Stimulated activated CD4-positive, alpha-beta T cell treated with anti-CD3 and anti-CD28 coated beads, Interleukin-1b, Interleukin-23, amount 100 ng/mL, for 48 hours (primary cell): ENCODE measurements around the gene FYN.

Experiments
- DNase-seq: peaks from one replicate; pipeline ENCODE4 v3.0.0-alpha.2; 2020

The FYN gene

DNA sequence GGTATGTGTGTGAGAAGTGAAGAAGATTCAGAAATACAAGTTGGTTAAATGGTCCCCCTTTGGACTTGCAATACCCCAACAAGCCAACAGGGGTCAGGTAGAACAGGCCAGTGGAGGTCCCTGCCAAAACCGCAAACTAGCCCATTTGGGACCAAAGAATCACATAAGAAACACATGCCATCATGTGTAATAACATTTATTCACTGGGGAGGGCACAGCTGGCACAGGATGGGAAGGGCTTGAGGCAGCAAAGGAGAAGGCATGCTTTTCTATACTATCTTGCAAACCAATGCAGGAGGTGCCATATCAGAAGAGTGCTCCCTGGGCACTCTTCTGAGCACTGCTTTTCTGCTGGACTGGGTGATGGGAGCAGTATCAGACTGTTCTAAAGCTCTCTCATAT lies 151.5 kb downstream of the FYN start:
- DNase-seq, result peak; percentile 46

DNA sequence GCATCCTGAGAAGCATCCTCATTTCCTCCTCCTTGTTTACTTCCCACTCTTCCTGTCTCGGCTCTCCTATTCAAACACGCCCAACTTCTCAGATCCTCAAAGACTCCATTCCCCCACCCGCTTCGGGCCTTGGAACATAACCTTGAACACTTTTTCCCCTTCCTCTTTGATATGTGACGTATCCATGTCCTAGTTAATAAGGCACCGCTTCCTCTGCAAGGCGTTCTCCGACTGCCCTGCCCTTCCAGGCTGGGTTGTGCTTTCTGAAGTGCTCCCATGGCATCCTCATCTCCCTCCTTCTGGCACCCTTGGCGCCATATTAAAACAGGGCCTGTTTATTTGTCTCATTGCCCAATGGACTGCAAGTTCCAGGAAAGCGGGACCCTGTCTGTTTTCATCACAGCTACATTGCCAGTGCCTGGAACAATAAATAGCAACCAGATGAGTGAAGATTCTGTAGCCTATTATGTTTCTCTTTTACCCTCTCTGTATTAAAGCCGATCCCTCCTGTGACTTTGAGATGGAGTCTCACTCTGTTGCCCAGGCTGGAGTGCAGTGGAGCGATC lies 152.2 kb downstream of the FYN start:
- no peak for DNase-seq

DNA sequence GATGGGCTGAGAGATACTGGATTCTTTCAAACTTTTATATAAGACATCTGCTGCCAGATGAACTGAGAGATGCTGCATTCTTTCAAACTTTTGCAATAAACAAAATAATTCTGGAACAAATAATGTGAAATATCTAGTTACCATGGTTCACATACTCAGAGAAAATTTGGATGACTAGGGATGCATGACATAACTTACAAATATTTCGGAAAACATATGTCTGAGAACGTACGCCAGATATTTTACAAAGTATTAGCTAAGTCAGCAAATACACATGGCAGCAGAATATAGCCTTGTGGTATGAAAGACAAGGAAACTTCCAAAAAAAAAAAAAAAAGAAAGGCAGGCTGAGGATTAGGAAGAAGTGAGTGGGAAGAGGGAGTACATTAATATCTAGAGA lies 154.3 kb downstream of the FYN start:
- no peak for DNase-seq

DNA sequence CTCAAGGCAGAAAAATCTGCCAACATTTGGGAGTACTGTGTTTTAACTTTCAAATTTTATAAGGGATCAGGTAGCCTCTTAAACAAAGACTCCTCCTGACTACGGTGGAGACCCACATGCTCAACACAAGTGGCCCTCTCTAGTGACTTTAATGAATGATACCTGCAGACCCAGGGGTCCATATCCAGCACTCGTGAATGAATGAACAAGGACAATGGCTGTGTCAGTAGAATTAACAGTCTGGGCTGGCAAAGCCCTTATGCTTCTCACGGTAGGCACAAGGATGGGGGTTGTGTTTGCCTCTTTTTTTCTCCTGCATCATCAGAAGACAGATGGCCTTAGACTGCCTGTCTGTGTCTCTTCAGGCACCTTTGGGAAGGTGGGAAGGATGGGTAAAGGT lies 154.9 kb downstream of the FYN start:
- no peak for DNase-seq

DNA sequence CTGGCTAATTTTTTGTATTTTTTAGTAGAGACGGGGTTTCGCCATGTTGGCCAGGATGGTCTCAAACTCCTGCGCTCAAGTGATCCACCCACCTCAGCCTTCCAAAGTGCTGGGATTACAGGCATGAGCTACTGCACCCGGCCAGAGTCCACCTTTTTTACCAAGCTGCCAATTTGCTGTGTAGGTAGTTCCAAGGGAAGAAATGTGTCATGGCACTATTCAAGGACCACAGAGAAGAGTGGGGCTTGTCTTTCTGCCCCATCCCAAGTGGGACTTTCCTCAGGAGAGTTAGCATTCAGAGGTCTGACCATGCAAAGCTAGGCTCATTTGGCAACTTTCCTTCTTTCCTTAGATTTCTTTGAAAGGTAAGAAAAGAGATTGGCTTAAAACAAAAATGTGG lies 155.6 kb downstream of the FYN start:
- no peak for DNase-seq

DNA sequence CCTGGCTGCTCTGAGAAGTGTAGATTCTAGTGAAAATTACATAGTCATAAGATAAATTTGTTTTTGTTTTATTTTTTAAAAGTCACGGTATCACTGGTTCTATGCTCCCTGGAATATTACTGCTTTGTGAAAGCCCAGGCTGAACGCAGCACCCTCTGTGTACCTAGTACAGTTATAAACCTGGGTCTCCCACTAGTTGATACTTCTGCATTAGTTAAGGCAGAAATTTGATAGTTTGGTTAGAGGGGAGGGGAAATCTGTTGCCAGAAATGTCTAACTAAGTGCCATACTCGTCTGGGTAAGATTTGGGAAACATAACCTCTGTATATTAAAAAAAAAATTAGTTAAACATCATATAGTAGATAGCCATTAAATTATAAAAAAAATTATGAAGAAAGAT lies 156.9 kb downstream of the FYN start:
- DNase-seq, result no peak

DNA sequence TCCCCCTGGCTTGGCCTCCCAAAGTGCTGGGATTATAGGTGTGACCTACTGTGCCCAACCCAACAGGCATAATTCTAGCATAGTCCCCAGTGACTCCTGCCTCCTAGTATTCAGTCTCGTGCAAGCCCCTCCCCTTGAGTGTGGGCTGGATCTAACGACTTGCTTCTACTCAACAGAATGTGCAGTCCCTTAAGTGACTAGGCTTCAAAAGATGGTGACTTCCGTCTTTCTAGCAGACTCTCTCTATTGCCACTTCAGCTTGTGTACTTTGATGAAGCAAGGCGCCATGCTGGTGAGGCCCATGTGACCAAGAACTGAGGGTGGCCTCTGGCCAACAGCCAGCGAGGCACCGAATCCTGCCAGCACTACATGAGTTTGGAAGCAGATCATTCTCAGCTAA lies 157.9 kb downstream of the FYN start:
- peak; percentile 56 for DNase-seq

DNA sequence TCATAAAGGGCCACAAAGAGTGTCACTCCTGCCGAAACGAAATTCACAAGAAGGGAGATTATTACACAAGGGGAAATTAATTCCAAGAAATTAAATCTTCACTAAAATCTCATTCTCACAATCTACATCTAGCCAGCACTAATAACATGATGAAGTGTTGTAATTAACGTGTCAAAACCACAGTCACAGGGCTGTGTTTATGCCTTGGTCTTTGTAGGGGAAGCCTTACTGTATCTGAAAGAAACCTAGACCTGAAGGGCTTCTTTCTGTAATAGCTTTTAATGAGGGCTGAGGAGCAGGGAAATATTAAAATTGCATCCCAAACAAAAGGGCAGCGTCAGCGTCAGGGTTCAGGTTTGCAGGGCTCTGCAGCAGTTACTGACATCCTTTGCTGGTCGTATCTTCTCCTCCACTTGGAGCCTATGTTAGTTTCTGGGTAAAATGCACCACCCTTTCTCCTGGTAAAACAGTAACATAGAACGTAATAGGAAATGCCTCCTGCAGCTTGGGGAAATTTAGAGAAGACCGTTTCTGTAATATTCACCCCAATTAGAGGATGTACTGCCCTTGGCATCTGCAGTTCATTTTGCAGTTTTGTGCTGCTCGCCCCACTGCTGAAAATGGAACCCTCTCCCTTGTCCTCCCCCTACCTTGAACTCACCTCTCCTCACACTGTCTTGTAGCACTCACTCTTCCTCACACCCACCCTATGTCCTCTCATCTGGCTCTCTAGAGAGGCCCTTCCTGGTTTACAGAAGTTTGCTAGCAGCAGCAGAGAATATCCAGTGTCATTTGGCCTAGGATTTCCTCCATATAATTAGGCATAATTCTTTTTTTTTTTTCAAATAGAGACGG lies 158.6 kb downstream of the FYN start:
- no peak for DNase-seq

DNA sequence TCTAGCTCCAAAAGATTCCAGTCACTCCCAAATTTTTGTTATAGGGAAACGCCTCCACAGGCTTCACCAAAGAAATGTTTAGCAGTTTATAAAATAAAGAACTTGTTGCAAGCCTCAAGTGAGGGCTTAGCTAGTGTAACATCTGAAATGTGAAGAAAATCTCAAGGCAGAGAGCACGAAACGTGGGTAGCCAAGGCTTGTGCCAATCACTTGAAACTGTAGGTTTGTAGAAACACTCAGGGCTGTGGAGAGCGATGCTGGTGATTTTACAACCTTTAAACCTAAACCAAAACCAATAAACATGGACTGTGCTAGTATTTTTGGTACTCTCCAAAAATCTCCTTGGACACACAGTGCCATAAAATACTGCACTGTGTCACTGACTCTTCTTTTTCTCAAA lies 159.4 kb downstream of the FYN start:
- no peak for DNase-seq

DNA sequence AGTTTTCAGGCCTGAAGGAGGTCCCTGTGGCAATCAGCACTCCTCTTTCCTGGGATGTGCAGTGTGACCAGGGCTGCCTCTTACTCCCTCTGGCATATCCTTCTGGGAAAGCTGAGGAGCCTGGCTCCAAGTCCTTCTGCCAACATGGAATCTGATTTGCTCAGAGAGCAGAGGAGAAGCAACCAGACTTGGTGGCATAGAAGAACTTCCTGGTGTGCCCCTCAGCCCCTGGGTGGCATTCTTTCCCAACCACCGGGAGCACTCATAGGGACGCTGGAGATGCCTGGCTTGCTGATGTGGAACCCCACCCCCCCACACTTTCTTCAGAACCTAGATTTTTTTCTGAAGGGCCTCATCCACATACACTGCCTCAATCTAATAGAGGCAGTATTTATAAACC lies 160.0 kb downstream of the FYN start:
- no peak for DNase-seq

DNA sequence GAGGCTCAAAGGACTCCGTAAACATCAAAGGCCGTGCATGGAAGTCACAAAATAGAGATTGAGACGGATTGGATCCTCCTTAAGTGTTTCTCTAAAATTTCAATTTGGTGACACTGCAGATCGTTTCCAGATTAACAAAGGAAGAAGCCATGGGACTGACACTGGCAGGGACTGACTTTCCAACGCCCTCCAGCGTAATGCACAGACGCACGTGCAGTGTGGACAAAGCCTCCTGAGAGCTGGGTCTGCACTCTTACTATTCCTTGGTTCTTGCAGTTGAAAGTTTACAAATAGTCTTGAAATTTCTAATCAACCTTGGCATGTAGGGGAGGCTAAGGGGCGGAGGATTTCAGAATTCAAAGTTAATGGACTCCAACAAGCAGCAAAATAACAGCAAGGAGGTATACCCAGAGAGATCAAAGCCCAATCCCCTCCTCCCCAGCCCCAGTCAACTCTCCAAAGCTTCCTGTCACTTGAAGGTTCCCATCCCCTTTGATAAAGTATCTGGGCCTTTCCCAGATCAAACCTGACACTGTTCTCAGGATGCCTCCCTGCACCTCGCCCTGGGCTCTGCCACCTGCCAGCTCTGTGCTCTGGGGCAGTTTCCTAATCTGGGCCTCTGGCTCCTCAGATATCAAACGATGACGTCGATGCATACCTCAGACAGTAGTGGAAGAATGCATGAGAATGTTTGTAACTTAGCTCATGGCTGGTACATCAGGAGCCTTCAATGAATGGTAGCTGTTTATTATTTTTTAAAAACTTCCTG lies 161.1 kb downstream of the FYN start:
- DNase-seq, result no peak

DNA sequence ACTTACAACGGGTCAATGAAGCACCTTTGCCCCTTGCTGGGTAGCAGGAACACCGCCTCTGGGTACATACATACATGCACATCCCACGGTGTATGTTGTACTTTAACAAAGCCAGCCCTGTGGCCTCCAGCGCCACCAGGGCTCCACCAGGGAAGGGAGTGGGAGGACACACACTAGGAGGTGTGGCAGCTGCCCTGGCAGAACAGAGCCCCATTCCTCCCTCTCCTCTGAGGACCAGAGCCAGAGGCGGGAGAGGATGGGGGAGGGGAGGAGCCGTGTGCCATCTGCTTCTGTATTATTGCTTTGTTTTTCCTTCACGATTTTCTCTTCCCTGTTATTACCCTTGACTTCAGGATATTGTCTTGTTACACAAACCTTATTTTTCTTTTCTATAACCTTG lies 161.8 kb downstream of the FYN start:
- no peak for DNase-seq

DNA sequence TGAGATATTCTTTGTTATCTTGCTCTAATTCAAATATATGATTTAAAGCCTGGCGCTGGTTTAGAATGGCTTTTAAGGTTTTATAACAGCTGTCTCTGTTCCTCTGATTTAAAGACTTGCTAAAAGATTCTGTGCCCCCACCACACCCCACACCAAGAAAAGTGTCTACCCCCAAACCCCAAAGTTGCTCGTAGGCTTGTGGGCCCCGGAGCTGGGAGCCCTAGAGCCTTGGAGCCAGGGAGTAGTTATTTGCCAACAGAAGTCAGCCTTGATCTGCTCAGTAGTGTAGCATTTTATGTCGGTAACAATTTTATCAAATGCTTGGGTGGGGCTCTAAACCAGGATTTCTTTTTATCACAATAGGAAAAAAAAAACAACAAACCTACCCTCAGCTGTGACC lies 162.3 kb downstream of the FYN start:
- no peak for DNase-seq

DNA sequence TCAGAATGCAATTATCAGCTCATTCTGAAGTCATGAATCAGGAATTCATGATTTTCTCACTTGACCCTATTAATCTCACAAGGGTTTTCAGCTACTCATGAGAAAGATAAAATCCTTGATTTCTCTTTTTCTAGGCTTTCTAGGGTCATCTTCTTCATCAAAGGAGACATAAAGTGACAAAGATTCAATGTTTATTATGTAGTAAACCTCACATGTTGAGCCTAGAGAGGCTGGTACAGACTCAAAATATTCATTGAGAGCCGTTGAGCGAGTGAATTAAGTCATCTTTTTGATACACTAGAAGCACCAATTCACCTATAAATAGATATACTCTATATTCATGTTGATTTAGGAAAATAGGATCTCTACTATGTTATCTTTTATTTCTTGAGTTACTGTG lies 162.8 kb downstream of the FYN start:
- DNase-seq, result no peak

DNA sequence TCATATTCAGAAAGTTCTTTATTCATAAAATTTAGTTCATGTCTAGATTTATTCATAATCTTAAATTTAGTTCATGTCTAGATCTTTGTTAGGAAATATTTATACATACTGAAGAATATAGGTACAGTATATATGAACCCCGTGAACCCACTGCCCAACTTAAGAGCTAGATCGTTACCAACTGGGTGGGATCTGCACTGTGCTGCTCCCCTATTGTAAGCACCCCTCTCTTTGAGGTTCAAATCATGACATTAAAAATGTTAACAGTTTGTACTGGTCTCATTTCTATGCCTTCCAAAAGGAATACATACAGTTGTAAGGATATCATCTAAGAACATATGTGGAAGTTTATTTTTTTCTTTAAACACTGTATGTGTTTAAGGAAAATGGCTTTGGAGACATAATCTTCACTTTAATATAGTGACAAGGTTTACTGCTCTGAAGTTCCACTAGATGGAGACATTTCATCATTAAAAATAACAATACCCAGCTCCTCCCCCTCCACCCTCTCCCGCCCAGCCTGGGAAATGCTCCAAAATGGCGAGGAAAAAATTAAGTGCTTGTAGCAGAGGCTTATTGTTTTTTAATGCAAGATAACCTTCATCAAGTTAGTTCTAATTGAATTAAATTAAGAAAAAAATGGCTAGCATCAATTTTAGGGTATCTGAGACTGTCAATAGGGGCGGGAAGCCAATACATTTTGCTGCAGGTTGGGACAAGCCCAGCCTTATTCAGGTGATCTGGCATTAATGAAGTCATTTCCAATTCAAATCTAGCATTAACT lies 163.4 kb downstream of the FYN start:
- DNase-seq, result peak; percentile 53

DNA sequence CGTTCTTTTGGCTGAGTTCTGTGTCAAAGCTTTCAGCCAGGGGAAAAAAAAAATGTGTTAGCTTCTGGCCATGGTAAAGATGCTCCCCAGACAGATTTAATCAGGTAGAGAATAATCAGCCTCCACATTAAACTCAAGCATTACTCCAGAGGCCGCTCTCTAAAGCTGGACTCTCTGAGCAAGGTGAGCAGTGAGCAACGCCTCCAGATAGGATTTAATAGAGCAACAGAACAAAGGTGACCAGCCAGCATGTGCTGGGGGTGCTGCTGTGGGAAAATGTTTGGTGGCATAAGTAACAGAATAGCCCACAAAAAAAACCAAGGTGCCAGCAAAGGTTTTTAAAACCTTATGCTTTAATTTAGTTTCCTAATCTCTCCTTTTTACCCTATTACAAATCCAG lies 164.1 kb downstream of the FYN start:
- no peak for DNase-seq

DNA sequence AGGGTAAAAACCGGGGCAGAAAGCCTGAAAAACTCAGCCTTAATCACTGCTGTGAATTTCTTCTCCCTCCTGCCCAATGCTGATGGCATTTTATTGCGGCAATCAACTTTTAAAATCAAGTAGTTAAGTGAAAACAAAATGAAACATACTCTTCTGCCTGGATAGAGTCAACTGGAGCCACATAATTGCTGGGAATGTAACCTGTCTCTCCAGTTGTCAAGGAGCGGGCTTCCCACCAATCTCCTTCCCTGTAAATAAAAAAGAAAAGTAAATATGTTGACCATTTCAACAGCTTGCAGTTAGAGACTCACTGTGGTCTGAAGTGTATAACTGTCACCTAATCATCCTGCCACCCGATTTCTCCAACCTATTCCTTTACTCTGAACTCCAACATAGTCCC lies 165.5 kb downstream of the FYN start:
- DNase-seq, result no peak

DNA sequence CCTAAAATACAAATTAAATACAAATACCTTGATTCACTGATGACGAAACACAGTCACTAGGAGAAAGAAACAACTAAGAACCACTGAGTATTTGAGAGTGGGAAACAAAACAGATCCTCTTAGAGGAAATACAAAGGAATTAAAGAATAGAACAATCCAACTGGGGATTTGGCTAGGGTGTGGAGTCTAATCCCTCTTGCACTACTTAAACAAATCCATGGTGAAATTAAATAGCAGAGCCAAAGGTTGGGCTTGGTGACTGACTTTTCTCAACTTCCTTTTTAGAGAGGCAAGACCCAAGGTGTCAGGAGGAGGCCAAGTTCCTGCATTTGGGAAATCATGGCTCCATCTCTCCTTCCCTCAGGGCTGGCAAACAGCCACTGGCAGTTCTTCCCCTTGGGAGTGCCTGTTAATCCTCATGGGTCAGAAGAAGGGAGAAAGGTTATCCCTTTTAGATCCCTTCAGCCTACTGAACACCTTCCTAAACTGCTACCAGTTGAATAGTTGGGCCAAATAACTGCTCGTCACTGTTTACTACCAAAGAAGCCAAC lies 166.3 kb downstream of the FYN start:
- DNase-seq, result no peak

DNA sequence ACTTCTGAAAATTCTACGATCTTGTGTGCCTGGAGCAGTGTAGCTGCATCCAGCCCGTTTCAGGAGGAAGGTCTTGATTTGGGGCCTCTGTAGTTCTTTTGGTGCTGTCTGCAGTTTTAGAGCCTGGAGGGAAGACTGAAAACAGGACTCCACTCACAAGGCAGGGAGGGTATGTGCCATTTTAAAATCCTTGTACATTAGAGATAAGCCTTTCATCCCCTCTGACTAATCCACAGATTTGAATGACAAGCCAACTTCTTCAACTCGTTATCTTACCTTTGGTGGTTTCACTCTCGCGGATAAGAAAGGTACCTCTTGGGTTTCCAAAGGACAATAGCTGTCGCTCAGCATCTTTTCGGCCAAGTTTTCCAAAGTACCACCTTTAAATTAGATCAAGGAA lies 169.5 kb downstream of the FYN start:
- DNase-seq, result no peak

DNA sequence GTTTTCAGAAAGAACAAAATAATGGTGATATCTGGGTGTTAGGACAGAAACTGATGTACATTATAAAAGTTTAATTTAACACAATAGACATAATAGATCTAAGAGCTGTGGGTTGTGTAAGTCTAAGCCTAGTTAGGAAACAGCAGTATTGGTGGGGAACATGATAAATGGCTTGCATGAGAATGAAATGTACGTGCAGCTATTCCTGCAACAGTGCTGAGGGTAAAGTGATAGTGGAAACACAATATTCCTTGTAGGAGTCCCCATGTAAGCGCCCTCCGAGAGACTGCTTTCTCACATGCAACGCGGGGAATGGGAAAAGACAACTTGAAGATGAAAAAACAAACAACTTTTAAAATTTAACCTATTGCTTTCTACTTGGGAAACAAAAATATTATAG lies 171.0 kb downstream of the FYN start:
- DNase-seq, result no peak

DNA sequence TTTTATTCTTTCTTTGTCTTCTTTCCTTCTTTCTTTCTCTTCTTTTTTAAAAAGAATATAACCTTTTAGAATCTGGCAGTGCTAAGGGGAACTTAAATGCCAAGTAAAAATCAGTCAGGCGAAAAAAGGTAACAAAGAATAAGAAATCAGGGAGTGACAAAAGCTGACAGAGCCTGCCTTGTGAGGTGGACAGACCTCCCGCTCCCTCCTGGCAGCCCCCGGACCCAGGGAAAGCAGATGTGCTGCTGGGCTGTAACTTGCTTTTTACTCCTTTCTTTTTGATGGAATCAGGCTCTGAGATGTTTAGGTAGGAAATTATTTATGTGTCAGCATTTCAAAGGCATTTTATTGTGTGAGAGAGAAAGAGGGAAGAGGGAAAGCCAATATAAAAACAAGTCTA lies 172.1 kb downstream of the FYN start:
- DNase-seq, result no peak

DNA sequence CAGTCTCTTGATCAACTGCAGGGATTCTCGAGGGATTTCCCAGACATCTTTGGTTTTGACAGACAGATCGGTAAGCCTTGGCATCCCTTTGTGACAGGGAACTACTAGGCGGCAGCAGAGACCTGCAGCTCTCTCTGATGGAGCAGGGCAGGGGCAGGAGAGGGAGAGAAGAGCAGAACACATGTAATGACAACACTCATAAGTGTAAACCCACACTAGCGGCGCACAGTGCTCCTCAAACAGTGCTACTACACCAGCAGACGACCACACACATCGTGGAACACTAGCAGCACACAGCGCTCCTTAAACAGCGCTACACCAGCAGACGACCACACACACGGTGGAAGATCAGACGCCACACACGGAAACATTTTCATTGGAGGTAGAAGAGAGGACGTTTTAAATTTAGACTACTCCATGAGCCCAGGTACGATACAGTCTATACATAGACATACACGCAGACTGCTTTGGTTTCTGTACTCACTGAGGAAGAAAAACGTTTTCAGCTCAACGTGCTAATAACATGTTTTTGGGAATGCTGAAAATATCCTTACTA lies 173.0 kb downstream of the FYN start:
- DNase-seq, result no peak

DNA sequence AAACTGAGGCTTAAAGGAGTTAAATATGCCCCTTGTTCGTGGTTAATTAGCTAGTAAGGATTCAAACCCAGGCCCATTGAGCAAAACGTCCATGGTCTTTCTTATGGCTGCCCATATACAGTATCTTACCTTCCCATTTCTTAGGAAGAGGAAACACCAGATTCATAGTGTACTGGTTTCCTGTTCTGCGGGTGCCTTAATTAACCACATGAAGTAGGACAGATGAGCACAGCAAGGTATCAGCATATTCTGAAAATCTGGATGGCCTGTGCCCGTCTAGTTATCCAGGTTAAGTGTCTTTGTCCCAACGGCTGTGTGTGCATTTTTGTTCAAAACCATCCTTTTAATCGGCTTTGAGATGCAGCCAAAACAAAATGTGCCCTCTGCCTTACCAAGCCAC lies 174.1 kb downstream of the FYN start:
- no peak for DNase-seq
